Ovary (tissue), 3 donors: Measurements from ENCODE around the gene FAM171A1.

Experiments
- CTCF ChIP-seq, 3 donors: fragments of 450-650 bp in 2 of 3; fragments of 200-600 bp in 1 of 3; IDR thresholded peaks; one replicate each; pipeline versions ENCODE4 v1.5.1 to v1.8.0; 2016 to 2022; ENCODE audit warnings: antibody characterized with exemption in 3 of 3, mild to moderate bottlenecking in 1 of 3
- POLR2A ChIP-seq: fragments of 450-650 bp; IDR thresholded peaks from one replicate; pipeline ENCODE4 v1.6.1; 2017; ENCODE audit warnings: antibody characterized with exemption, mild to moderate bottlenecking, moderate library complexity
- donor health status: DM: no; HTN: no; CAD: no.

- TF ChIP-seq CTCF (IDR thresholded peaks at IDR 0.05) = no peak
- no peak for TF ChIP-seq POLR2A
Measured at GRCh38 chr10:15208221-15208620, 162.9 kb downstream of the FAM171A1 start.
